GM19238 (cell line): ENCODE results near the gene MZT2A.
"Not testable (repeated sequence)": the region's sequence is repeated elsewhere in the genome, so short reads cannot be mapped to it uniquely, and the experiment has no call there.

Experiments used
- DNase-seq: peaks from one replicate; pipeline ENCODE4 v3.0.0; 2011; ENCODE audit warnings: low spot score; ENCODE audit not compliant: insufficient read length

Gene MZT2A

DNA sequence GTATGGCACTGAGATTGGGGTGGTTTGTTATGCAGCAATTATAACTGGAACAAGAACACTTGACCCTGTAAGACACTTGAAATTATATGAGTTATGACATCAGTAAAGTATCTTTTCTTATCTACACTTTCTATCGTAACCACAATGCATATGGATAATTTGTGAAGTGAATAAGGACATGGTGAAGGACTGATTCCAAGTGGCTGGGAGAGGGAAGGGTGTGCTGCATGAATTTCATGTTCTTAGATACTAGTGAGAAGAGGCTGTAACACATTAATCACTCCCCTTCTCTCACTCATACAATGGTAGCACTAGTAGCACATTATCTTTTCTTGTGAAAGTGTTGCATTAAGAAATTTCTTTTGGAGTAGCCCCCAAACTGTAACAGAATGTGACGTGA is 37.3 kb downstream of the MZT2A start:
- not testable (repeated sequence) for DNase-seq

DNA sequence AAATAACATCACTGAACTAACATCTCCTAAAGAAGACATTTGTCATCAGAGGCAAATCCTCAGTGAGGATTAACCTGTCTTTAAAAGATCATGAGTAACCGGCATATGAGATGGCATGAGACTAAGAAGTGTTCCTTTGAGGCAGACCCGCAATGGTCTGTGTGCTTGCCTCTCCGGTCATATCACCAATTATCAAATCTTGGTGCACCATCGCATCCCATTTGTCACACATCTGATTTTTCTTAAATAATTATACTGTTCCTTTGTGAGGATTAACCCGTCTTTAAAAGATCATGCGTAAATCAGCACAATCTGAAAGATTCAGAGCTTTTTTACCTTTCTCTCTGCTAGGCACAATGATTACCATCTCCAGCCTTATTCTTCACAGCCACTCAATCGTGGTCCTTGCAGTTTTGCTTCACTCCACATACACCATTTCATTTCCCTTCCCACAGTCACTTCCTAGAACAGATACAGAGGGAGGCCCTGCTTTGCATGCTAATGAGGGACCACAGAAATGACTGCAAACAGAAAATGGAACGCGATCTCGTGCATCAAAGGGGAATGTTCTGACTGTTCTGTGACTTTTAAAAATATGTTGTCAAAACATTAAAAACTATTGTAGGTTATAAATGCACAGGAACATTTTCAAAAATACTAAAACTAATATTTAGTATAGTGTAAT is 40.8 kb downstream of the MZT2A start:
- DNase-seq: not testable (repeated sequence)

DNA sequence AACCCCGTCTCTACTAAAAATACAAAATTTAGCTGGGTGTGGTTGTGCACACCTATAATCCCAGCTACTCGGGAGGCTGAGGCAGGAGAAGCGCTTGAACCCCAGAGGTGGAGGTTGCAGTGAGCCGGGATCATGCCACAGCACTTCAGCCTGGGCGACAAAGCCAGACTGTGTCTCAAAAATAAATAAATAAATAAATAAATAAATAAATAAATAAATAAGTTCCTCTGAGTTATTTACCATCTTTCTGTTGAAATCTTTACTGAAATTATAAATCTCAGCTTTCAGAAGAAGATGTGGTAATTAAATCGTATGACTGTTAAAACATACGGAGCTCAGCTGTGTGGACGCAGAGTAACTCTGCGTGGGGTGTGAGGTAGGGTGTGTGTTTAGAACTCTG is 44.2 kb downstream of the MZT2A start:
- not testable (repeated sequence) for DNase-seq

DNA sequence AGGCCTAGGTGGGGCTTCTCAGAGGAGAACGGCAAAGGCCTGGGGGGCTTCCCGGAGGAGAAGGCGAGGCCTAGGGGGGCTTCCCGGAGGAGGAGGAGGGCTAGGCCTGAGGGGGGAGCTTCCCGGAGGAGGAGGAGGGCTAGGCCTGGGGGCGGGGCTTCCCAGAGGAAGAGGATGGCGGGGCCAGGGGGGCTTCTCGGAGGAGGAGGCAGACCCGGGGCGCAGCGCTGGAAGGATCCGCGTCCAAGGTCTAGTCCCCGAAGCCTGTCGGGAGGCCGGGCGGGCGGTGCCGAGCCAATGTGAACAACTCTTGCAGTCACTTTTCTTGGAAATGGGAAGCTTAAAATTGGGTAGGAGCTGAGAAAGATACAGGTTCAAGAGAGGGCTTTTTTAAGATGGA is 46.3 kb downstream of the MZT2A start:
- DNase-seq: no peak

DNA sequence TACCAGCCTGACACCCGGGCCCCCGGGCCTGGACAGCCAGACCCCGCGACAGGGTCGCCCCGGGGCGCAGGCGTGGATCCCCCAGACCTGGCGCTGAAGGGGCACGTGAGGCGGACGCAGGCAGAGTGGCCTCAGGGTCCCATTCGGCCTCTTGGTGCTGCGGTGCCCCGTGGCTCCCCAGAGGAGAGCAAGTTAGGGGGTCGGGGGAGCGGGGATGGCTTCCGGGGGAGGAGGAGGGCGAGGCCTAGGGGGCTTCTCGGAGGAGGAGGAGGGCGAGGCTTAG is 46.7 kb downstream of the MZT2A start:
- not testable (repeated sequence) for DNase-seq

DNA sequence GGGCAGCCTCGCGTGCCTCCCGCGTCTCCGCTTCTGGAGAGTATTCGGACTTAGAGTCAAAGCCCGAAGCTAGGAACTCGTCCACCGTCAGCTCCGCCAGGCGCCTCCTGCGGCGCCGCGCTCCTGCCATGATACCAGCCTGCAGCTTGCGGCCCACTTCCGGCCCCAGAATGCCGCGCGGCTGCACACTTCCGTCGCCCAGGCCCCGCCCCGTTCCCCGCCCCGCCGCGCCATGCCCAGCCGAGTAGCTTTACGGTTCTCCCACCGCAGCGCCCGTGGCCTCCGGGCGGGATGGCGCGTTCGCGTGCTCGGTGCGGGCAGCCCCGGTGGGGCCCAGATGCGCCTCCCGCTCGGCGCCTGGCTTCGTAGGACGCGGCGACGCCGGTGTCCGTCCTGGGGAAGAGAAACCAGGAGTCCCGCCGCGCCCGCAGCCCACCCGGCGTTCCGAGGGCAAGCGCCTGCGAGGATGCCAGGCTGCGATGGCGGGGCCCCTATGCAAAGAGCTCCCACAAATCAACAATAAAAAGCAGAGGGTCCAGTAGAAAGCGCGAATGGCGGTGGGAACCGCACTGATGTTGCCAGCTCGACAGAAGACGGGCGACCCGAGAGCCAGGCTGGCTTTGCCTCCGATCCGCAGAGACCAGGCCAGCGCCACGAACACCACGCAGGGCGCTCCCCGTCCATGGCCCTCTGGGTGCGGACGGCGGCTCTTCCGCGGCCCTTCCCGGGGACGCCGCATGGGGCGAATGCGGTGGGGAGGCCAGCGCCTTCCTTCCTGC is 47.3 kb downstream of the MZT2A start:
- not testable (repeated sequence) for DNase-seq

DNA sequence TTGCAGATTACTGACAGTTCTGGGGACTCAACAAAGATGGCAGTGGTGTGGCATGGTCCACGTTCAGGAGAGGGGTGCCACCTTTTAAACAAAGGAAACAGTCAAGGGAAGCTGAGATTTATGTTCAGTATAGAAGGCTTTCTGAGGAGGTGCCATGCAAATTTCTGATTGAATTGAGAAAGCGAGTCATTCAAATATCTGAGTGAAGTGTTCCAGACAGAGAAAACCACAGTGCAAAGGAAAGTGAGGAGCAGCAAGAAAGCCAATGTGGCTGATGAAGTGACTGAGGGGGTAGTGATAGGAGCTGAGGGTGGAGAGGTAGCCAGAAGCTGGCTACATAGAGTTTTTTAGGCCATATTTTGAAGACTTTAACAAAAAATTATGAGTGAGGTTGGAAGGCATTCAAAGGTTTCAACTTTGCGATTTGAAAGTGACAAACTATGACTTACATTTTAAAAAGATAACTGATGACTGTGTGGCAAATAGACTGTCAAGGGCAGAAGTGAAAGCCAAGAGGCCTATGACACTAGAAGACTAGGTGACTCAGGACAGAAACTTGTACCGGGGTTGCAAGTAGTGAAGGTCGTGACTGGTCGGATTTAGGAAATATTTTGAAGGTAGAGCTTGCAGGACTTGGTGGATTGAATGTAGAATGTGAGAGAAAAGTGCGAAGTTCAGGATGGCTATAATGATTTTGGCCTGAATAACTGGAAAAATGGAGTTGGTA is 51.3 kb downstream of the MZT2A start:
- not testable (repeated sequence) for DNase-seq
